ENCODE measurements around the gene SUPT3H.

DNA sequence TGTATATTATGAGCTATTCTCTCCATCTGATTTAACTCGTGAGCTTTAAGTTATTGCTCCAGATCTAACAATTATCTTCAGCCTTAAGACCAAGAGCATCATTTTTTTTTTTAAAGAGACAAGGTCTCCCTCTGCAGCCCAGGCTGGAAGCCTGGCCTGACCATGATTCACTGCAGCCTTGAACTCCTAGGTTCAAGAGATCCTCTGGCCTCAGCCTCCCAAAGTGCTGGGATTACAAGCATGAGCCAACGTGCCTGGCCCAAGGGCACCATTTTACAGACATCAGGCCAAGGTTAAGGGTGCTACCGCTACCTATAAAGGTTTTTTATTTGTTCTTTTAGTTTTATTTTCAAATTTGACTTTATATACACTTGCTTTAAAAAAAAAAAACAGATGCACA, 2.3 kb downstream of the SUPT3H start:
- TF ChIP-seq, protein P1, sequence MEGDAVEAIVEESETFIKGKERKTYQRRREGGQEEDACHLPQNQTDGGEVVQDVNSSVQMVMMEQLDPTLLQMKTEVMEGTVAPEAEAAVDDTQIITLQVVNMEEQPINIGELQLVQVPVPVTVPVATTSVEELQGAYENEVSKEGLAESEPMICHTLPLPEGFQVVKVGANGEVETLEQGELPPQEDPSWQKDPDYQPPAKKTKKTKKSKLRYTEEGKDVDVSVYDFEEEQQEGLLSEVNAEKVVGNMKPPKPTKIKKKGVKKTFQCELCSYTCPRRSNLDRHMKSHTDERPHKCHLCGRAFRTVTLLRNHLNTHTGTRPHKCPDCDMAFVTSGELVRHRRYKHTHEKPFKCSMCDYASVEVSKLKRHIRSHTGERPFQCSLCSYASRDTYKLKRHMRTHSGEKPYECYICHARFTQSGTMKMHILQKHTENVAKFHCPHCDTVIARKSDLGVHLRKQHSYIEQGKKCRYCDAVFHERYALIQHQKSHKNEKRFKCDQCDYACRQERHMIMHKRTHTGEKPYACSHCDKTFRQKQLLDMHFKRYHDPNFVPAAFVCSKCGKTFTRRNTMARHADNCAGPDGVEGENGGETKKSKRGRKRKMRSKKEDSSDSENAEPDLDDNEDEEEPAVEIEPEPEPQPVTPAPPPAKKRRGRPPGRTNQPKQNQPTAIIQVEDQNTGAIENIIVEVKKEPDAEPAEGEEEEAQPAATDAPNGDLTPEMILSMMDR (IDR thresholded peaks at IDR 0.05), result no peak
- TF ChIP-seq POLR2A (IDR thresholded peaks at IDR 0.05), result no peak

All from breast epithelium (tissue), 3 donors.